Measurements from ENCODE around the gene USP48. TPM values are rescaled to one million over a fixed set of nuclear protein-coding genes. Genes with fewer than 3 reads are reported as not detected.
A peak's percentile ranks its signal among the peaks of the same experiment; 100 is the strongest.

Gene USP48
- total and polyA plus RNA-seq, 2 of the 13 experiments (the other 11 are each of a cell fraction or from before 2014, with no cell fraction given), result 30.4 to 30.7 TPM

GRCh38 chr1:21687081-21687529, 95.8 kb downstream of the USP48 start:
- H3K4me2 ChIP-seq (ENCODE audit: low read depth, low read length), result no peak overlapping the region
- no peak overlapping the region for H3K27ac ChIP-seq (ENCODE audit: extremely low read length, insufficient read depth, low read length)
- ATAC-seq, result no peak
- FAIRE-seq, result no peak
- no peaks in the 10 kb centered on the region for H3K79me2 ChIP-seq (ENCODE audit: insufficient read depth, low read length)
- H3K4me3 ChIP-seq (replicated peaks in 1 of 3; ENCODE audit: insufficient read depth in 1 of 3, low read depth in 2 of 3, low read length in 3 of 3), result no peak overlapping the region
- DNase-seq (ENCODE audit: low spot score), result no peak
- no peaks in the 10 kb centered on the region for H4K20me1 ChIP-seq (ENCODE audit: insufficient read depth, low read length)
- in situ Hi-C loops (cut with HindIII; ENCODE audit: extremely low pct_ligation_motif_present, low pct_unique_long_range_greater_than_20kb), result no loop called here
- ChIA-PET CTCF (ENCODE audit: low intra/inter-chr PET ratio, low total read pairs) (no interaction called here), POLR2A (no interaction called here)
- TF ChIP-seq ATF7 (IDR thresholded peaks at IDR 0.05), result peak; percentile 87
- no peak for TF ChIP-seq ATF7 (CRISPR knock-in tag; IDR thresholded peaks at IDR 0.05)
- no peak for TF ChIP-seq PCBP2 (optimal IDR thresholded peaks at IDR 0.05; ENCODE audit: low read depth, low read length, poor library complexity, severe bottlenecking)
- no peaks in the 10 kb centered on the region for H3K4me1 ChIP-seq (ENCODE audit: insufficient read depth, low read length)
- no TSS peak for BruUV-seq (replicated peaks)
- H3K9ac ChIP-seq (ENCODE audit: insufficient read depth, low read depth, low read length), result no peak overlapping the region
- peaks cover 14 to 60% of the 10 kb centered on the region in 2 experiments for H3K36me3 ChIP-seq (replicated peaks in 1 of 2; ENCODE audit: control insufficient read depth in 1 of 2, insufficient read depth in 2 of 2, low read length in 2 of 2)
- 98% methylated on average over 2 of the region's 2 CpGs for WGBS (ENCODE audit: low lambda C conversion rate)
- H3K27me3 ChIP-seq (ENCODE audit: control insufficient read depth in 1 of 2, insufficient read depth in 2 of 2, low read length in 2 of 2), result no peaks in the 10 kb centered on the region
- intact Hi-C loops (cut with micrococcal nuclease; ENCODE audit: unreplicated experiment), result no loop called here
- H2AFZ ChIP-seq (ENCODE audit: low read length), result no peak overlapping the region
- no peaks in the 10 kb centered on the region for H3K9me3 ChIP-seq (ENCODE audit: low read length)

GRCh38 chr1:21685946-21686678, 96.8 kb downstream of the USP48 start:
- CTCF ChIA-PET (ENCODE audit: low intra/inter-chr PET ratio, low total read pairs), result no interaction called here
- TF ChIP-seq ZNF784 (CRISPR knock-in tag; IDR thresholded peaks at IDR 0.05; ENCODE audit: borderline replicate concordance) (no peak), ZEB1 (IDR thresholded peaks at IDR 0.05; ENCODE audit: insufficient replicate concordance, low read depth) (no peak), ZNF788 (CRISPR knock-in tag; IDR thresholded peaks at IDR 0.05; ENCODE audit: borderline replicate concordance) (no peak), HMG20B (CRISPR knock-in tag; conservative IDR thresholded peaks at IDR 0.05) (no peak), ASH2L (IDR thresholded peaks at IDR 0.05; ENCODE audit: insufficient read length, low read depth, low read length) (no peak), POLR2AphosphoS5 (IDR thresholded peaks at IDR 0.05; ENCODE audit: low read depth, low read length) (no peak), ZNF326 (CRISPR knock-in tag; IDR thresholded peaks at IDR 0.05; ENCODE audit: borderline replicate concordance) (no peak), MTF1 (CRISPR knock-in tag; IDR thresholded peaks at IDR 0.05) (no peak), ZNF839 (CRISPR knock-in tag; IDR thresholded peaks at IDR 0.05; ENCODE audit: borderline replicate concordance) (no peak), HIVEP1 (CRISPR knock-in tag; IDR thresholded peaks at IDR 0.05) (no peak), SMC3 (IDR thresholded peaks at IDR 0.05; ENCODE audit: low read length) (no peak)
- TF ChIP-seq, protein P1, sequence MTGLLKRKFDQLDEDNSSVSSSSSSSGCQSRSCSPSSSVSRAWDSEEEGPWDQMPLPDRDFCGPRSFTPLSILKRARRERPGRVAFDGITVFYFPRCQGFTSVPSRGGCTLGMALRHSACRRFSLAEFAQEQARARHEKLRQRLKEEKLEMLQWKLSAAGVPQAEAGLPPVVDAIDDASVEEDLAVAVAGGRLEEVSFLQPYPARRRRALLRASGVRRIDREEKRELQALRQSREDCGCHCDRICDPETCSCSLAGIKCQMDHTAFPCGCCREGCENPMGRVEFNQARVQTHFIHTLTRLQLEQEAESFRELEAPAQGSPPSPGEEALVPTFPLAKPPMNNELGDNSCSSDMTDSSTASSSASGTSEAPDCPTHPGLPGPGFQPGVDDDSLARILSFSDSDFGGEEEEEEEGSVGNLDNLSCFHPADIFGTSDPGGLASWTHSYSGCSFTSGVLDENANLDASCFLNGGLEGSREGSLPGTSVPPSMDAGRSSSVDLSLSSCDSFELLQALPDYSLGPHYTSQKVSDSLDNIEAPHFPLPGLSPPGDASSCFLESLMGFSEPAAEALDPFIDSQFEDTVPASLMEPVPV (CRISPR knock-in tag; IDR thresholded peaks at IDR 0.05), result no peak

More at GRCh38 chr1:21685946-21686678, 96.8 kb downstream of the USP48 start:
- WGBS (ENCODE audit: low lambda C conversion rate), result 94% methylated on average over 4 of the region's 4 CpGs
- POLR2A ChIA-PET, result no interaction called here
- ATAC-seq, result no peak
- no peak for DNase-seq (ENCODE audit: low spot score)
- Histone ChIP-seq H3K9me3 (ENCODE audit: low read length) (no peaks in the 10 kb centered on the region), H3K36me3 (replicated peaks in 1 of 2; ENCODE audit: control insufficient read depth in 1 of 2, insufficient read depth in 2 of 2, low read length in 2 of 2) (peaks cover 11 to 55% of the 10 kb centered on the region in 2 experiments), H3K27ac (ENCODE audit: extremely low read length, insufficient read depth, low read length) (no peak overlapping the region), H3K9ac (ENCODE audit: insufficient read depth, low read depth, low read length) (no peak overlapping the region), H3K27me3 (ENCODE audit: control insufficient read depth in 1 of 2, insufficient read depth in 2 of 2, low read length in 2 of 2) (no peaks in the 10 kb centered on the region), H2AFZ (ENCODE audit: low read length) (no peak overlapping the region), H4K20me1 (ENCODE audit: insufficient read depth, low read length) (no peaks in the 10 kb centered on the region), H3K4me1 (ENCODE audit: insufficient read depth, low read length) (no peaks in the 10 kb centered on the region), H3K4me2 (ENCODE audit: low read depth, low read length) (no peak overlapping the region), H3K79me2 (ENCODE audit: insufficient read depth, low read length) (no peaks in the 10 kb centered on the region), H3K4me3 (replicated peaks in 1 of 3; ENCODE audit: insufficient read depth in 1 of 3, low read depth in 2 of 3, low read length in 3 of 3) (no peak overlapping the region)
- in situ Hi-C loops (cut with HindIII; ENCODE audit: extremely low pct_ligation_motif_present, low pct_unique_long_range_greater_than_20kb) (no loop called here), intact Hi-C loops (cut with micrococcal nuclease; ENCODE audit: unreplicated experiment) (no loop called here)
- BruUV-seq (replicated peaks), result no TSS peak
- FAIRE-seq, result no peak
